Stromal cell of bone marrow (primary cell): ENCODE measurements around the gene WWC2.
"Not testable (repeated sequence)": the region's sequence is repeated elsewhere in the genome, so short reads cannot be mapped to it uniquely, and the experiment has no call there.

Experiments
- DNase-seq: peaks from one replicate; pipeline ENCODE4 v3.0.0-alpha.2; 2012; ENCODE audit warnings: low read depth

WWC2 gene

GRCh38 chr4:183299464-183299863 lies 200.4 kb downstream of the WWC2 start:
- no peak for DNase-seq

- no peak for DNase-seq
Observed at GRCh38 chr4:183300070-183300469, 201.0 kb downstream of the WWC2 start.

GRCh38 chr4:183300655-183301054 lies 201.6 kb downstream of the WWC2 start:
- no peak for DNase-seq

DNA sequence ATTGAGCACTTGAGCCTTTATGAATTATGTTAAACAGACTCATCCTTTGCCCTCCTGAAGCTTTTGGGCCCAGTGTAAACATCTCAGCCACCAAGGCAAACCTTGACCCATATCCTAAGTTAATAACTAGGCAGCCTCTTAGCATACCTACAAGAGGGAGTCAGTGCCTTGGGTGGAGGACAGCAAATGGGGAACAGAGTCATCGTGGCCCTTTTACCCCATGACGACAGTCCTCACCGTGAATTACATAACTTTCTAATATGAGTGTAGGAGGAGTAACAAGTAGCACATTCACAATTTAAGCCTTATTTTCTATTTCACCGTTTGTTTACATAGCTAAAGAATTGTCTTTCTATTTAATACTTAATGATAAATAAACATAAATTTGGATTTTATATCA lies 204.2 kb downstream of the WWC2 start:
- DNase-seq = no peak

GRCh38 chr4:183304067-183304466 lies 205.0 kb downstream of the WWC2 start:
- no peak for DNase-seq

- DNase-seq = no peak
Observed at GRCh38 chr4:183304538-183304937, 205.5 kb downstream of the WWC2 start.

- no peak for DNase-seq
Observed at GRCh38 chr4:183306811-183307210, 207.8 kb downstream of the WWC2 start.

DNA sequence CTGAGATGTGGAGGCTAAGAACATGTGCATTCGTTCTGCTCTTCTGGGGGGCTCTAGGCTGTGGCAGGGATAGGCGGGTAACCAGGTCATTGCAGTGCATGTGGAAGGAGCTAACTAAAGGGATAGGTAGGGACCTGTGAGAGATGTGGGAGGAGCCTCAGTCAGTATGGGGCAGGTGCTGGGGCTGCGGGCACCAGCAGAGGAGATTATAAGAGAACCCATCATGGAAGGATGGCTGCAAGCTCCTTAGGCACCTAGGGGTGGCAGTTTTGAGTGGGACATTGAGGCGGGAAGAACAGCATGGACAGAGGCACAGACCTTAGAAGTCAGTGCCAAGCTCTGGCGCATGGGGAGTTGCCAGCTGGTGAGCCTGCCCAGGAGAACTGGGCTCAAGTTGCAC lies 213.8 kb downstream of the WWC2 start:
- no peak for DNase-seq

DNA sequence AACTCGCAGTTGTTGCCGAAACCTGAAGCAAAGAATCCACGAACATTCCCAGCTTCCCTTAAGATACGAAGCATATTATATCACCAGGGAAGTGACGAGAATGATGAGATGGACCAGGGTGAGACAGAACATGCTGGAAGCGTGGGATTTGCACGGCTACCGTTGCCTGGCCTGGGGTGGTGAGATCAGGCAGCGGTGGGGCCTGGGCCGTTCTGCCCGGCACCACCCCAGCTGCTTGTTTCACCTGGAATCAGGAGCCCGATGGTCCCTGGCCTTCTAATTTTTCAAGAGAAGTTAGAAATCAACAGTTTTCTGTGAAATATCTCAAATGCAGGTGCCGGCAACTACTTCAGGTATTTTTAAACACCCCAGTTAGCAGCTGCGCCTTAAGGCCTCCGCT lies 215.3 kb downstream of the WWC2 start:
- no peak for DNase-seq

DNA sequence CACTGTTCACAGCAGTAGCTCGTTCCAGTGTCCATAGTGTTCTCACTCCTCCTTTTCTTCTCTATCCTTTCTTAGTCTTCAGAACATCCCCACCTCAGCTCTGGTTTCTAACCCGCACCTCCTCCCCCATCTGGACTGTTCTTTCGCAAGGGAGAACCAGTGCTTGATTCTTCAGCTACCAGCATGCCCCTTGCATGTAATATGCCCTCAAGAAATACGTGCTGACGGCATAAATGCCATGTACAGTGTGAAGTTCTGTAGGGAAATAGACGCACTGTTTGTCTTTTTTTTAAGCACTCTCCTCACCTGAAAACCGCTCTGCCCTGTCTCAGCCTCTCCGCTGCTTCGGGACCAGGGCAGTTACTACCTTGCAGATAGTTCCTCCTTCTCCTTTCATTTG lies 215.7 kb downstream of the WWC2 start:
- DNase-seq = no peak

GRCh38 chr4:183318656-183319055 lies 219.6 kb downstream of the WWC2 start:
- DNase-seq = no peak

DNA sequence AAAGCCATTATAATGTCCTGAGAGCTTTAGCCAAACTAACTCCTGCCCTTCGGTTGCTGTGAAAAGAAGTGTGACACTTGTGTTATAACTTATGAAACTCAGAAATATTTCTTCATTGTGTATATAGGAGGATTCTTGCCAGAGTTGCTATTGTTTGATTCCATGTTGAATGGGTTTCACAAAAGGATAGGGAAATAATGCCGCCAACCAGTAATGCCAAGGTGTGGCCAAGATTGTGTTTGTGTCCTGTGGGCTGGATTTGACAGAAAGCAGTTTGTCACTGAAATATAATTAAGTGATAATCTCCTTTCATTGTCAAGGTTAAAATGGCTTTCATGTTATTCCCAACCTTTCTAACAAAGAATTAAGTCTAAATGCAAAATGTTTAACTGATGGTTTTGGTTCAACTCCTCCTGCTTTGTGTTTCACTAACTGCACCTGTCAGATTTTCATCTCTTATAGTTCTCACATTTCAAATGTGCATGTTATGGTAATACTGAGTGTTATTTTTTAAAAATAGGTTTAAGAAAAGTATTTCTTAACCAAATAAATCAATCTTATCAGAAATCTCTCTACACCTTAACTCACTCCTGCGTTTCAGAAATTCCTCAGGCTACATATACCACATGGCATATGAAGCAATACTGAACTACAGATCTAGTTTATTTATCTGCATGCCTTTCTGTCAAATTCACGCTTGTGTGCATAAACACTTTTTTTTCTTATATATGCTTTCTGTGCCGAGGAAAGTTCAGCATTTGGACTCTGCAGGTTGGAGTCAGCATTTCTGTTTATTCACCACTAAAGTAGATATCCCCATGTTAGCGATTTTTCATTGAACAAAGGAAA lies 221.4 kb downstream of the WWC2 start, which contains the start of gene CLDN22:
TSS of gene CLDN22 (minus strand) at position 66 of the 849 bp plus-strand sequence. CDS start at position 8, 58 bp downstream.
- no peak for DNase-seq

- no peak for DNase-seq
Observed at GRCh38 chr4:183321079-183321478, 222.0 kb downstream of the WWC2 start.

GRCh38 chr4:183321516-183321915 lies 222.5 kb downstream of the WWC2 start:
- DNase-seq = no peak

DNA sequence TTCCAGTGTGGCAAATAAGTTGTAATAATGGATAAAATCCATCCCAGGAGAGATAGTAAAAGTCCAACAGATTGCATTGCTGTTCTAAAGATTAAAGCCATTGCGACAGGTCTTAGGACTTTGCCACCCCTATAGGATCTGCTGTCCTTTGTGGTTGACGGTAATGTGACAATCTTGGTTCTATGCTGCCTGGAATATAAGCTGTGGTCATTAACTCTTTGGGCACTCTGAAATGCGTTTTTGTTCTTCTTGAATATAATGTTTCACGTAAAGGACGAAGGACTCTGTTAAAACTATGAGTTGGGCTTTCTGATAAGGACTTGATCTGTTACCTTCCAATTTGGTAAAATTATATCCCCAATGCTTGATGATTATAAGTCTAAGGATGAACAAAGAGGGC lies 223.3 kb downstream of the WWC2 start, which contains the start of gene CLDN24:
TSS of gene CLDN24 (minus strand) at position 101 of the 400 bp plus-strand sequence. CDS start at position 101, 0 bp downstream.
- no peak for DNase-seq

- no peak for DNase-seq
Observed at GRCh38 chr4:183323295-183323694, 224.2 kb downstream of the WWC2 start.

DNA sequence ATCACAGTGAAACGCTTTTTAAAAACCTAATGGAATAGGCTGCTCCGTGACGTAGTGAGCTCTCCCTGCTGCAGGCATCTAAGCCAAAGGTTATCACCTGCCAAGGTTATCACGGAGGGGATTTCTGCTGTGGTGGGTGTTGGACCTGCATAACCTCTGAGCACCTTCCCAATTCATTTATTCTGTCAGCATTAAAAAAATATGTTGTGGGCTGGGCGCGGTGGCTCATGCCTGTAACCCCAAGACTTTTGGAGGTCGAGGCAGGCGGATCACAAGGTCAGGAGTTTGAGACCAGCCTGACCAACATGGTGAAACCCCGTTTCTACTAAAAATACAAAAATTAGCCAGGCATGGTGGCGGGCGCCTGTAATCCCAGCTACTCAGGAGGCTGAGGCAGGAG lies 225.0 kb downstream of the WWC2 start:
- not testable (repeated sequence) for DNase-seq

DNA sequence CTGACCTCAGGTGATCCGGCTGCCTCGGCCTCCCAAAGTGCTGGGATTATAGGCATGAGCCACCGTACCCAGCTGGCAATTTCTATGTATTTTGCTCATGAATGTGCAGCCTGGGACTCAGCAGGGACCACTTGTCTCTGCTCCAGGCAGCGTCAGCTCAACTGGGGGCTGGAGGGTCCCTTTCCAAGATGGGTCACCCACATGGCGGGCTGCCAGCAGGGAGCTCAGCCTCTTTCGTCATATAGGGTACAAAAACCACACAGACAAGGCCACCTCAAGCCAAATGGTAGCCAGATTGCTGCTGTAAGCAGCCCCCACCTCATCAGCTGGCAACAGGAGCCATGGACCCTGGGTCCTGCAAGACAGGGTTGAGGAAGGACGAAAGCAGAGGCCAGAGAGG lies 225.6 kb downstream of the WWC2 start:
- DNase-seq = no peak

DNA sequence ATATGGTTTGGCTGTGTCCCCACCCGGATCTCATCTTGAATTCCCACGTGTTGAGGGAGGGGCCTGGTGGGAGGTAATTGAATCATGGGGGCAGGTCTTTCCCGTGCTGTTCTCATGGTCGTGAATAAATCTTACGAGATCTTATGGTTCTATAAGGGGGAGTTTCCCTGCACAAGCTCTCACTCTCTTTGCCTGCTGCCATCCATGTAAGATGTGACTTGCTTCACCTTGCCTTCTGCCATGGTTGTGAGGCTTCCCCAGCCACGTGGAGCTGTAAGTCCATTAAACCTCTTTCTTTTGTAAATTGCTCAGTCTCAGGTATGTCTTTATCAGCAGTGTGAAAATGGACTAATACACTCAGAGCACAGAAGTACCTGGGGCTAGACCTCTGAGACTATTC lies 227.3 kb downstream of the WWC2 start:
- not testable (repeated sequence) for DNase-seq

DNA sequence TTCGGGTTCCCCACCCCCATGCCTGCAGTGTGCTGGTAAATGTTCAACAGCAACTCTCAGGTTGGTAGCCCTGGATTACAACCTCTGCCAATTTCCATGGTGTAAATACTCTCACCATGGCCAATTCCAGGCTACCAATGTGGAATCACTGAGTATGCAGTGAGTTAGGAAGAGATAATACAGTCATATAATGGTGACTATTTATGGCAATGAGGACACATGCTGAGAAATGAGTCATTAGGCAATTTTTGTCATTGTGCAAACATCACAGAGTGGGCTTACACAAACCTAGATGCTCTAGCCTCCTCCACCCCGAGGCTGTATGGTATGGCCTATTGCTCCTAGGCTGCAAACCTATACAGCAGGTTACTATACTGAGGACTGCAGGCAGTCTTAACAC lies 227.8 kb downstream of the WWC2 start:
- DNase-seq = no peak

GRCh38 chr4:183327827-183328226 lies 228.8 kb downstream of the WWC2 start:
- DNase-seq = no peak

GRCh38 chr4:183328832-183329231 lies 229.8 kb downstream of the WWC2 start:
- no peak for DNase-seq

DNA sequence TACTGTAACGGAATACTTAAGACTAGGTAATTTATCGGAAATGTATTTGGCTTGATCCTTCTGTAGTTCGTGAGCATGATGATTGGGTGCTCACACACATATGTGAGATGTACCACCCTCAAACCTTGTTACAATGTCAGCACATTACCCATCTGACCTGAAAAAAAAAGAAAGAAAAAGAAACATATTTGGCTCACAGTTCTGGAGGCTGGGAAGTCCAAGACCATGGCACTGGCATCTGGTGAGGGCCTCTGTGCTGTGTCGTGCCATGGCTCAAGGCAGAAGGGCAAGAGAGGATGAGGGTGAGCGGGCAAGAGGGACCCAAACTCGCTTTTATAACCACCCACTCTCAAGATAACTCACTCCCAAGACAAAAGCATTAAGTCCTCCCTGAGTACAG lies 230.2 kb downstream of the WWC2 start:
- no peak for DNase-seq
